GM18519 (cell line): Measurements from ENCODE around the gene TLCD3B.
"Not testable (repeated sequence)": the region's sequence is repeated elsewhere in the genome, so short reads cannot be mapped to it uniquely, and the experiment has no call there.

ENCODE experiments used
- ATAC-seq: cut with Tn5 transposase; IDR thresholded peaks from one replicate; pipeline ENCODE4 v1.9.1; 2021; ENCODE audit warnings: mild to moderate bottlenecking, moderate library complexity; ENCODE audit not compliant: unreplicated experiment, low FRiP score

Gene TLCD3B

DNA sequence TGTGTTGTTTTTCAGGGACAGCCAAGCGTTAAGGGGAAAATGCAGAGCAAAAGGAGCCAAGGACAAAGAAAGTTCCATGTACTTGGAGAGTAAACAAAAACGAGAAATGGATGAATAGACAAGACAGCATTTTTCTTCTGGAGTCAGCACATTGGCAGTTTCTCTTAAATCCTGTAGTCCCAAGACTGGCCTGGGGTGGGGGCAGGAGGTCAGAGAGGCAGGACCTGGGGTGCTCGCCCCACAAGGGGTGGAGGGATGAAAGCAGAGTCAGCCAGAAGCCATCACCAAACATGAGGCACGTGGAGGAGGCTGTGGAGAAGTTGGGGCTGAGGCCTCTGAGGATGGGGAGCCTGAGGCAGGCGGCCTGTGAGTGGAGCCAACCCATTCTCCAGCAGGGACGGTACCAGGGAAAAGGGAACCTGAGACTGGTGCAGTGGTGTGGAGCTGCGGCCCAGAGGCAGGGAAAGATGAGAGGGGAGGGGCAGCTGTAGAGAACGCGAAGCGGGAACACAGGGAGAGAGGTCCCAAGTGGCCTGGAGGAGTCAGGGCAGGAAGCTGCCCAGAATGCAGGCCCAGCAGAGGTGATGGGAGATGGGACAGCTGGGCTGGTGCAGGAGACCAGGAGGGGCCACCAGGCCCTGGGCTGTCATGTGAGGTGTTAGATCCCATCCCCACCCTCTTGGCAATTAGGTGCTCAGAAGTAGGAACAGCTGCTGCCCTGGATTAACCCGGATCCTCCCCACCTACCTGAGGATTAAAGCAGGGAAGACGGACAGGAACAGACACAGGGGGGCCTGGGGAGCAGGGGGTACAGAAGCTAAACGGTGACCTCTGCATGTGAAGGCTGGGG is 3.3 kb downstream of the TLCD3B start:
- no peak for ATAC-seq

DNA sequence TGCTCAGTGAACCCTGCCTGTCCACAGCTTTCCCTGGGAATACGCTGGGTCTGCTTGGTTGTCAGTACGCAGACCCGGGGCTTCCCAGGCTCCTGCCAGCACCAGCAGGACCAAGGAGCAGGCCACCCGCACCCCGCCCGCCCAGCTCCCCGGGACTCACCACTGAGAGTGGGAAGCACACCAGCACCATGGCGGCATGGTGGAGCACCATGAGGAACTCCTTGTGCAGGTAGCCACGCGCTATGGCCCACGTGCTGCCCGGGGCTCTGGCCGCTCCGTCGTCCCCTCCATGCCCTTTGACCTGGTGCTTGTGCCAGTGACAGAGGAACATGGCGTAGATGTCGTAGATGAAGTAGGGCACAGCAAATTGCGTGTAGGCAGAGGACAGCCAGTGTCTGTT is 4.6 kb downstream of the TLCD3B start:
- ATAC-seq = no peak

DNA sequence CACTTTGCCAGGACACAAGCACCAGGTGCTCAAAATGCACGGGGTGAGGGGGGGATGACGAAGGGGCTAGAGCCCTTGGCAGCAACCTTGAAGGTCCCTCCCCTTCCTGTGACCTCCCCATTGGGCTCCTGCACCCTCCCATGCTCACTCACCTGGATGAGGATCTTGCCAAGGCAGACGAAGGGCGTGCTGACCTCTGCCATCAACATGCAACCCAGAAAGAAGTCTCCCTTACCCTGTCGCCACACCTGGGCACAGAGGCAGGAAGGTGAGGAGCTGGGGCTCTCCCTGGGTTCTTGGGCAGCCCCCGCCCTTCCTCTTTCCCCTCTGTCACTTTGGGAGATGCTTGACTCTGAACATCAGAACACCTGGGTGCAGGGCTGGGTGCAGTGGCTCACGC is 5.5 kb downstream of the TLCD3B start:
- no peak for ATAC-seq

DNA sequence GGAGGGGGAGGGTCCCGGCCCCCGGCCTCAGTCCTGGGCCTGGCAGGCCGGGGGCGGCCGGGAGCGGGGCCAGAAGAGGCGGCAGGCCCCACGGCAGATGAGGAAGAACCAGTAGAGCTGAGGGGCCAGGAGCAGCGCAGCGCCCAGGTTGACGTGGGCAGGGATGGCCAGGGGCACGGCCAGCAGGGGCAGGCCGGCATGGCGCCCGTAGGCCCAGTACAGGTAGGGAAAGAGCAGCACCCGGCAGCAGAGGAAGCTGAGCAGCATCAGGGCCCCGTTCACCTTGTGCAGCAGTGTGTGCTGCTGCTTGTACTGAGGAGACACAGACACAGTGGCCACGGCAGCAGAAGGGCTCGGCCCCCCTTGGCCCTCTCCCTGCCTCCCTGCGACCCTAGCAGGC is 5.9 kb downstream of the TLCD3B start:
- no peak for ATAC-seq

DNA sequence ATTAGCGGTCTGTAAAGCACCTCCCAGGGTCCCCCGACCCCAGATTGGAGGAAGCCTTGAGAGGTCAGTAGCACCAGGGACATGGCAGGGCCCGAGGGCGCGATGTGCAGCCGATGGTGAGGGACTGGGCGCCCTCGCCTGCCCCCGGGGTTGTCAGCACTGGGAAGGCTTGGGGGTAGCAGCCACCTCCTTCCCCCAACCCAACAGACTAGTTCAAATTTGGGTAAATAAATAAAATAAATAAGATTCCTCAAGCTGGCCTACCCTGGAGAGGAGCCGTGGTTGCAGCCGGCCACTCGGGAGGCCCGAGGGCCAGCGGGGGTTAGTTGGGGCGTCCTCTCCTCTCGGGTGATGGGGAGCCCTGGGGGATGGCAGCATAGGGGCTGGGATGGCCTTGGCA is 6.6 kb downstream of the TLCD3B start:
- no peak for ATAC-seq

DNA sequence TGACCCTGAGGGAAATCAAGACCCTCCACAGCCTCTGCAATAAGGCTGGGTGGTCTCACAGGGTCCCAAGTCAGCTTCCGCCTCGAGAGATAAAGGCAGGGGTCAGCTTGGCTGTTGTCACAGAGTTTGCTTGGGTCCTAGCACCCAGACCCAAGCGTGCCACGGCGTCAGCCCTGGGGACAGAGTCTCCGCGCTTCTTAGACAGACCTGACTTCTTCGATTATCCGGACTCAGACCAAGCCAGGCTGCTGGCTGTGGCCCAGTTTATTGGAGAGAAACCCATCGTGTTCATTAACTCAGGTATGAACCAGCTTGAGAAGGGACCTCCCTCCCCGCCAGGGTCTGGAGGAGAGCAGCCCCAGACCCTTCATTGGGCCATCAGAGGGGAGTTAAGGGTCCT is 7.5 kb downstream of the TLCD3B start:
- no peak for ATAC-seq

DNA sequence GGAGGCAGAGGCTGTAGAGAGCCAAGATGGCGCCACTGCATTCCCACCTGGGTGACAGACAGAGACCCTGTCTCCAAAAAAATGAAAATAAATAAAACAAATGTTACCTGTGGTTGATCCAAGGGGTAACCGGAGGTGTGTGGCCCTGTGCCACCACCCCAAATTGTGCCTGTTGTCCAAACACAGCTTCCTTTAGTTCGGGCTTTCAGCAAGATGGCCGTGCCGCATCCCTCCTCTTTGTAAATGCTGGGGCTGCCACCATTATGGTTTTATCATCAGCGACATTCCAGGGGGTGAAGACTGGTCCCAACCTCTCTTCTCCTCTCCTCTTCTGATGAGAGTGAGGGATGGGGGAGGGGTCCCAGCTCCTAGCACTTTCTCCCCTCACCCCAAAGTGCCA is 8.2 kb downstream of the TLCD3B start, which contains the start of gene C16orf92:
Gene C16orf92 (plus strand): TSS at position 312 of the 400 bp plus-strand sequence. CDS start 143 bp downstream, outside the sequence.
- ATAC-seq = no peak

DNA sequence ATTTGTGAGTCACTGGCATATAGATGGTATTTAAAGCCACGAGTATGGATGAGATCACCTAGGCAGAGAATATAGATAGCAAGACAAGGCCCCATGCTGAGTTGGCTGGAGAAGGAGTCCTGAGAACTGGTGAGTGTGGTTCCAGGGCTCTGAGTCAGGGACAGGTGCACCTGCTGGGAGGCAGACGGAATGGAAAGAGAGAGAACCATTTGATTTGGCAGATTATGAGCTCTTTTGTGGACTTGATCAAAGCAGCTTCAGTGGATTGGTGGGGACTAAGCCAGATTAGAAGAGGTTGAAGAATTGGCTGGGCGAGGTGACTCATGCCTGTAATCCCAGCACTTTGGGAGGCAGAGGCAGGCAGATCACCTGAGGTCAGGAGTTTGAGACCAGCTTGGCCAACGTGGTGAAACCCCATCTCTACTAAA is 12.3 kb downstream of the TLCD3B start:
- ATAC-seq = no peak

DNA sequence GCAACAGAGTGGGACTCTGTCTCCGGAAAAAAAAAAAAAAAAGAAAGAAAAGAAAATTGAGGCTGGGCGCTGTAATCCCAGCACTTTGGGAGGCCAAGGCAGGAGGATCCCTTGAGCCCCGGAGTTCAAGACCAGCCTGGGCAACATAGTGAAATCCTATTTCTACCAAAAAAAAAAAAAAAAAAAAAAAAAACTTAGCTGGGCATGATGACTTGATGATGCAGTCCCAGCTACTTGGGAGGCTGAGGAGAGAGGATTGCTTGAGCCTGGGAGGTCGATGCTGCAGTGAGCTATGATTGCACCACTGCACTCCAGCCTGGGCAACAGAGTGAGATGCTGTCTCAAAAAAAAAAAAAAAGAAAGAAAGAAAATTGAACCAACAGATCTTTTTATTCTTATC is 13.1 kb downstream of the TLCD3B start:
- not testable (repeated sequence) for ATAC-seq

DNA sequence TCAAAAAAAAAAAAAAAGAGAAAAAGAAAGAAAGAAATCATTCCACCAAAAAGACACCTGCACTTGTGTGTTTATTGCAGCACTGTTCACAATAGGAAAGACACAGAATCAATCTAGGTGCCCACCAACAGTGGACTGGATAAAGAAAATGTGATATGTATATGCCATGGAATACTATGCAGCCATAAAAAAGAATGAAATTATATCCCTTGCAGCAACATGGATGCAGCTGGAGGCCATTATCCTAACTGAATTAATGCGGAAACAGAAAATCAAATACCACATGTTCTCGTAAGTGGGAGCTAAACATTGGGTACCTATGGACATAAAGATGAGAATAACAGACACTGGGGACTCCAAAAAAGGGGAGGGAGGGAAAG is 13.8 kb downstream of the TLCD3B start:
- no peak for ATAC-seq

DNA sequence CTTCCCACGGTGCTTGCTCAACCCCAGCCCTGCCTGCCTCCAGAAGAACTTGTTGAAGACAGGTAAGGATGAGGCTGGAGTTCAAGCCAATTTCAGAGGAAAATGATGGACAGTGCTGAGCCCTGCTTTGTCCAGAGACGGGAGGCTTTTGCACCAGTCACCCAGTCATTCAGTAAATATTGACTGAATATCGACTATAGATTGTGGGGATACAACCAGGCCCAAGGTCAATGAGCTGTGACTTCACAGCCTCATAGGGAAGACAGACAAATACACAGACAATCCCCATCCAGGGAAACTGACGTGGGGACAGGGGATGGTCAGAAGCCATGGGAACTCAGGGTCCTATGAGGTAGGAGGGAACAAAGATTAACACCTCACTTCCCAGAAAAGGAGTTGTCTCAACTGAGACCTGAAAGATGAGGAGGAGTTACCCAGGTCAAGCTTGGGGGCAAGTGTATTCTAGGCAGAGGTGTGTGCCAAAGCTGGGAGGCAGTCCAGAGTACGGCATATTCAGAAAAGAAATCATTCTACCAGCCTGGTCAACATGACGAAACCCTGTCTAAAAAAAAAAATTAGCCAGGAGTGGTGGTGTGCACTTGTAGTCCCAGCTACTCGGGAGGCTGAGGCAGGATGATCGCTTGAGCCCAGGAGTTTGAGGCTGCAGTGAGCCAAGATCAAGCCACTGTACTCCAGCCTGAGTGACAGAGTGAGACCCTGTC is 14.4 kb downstream of the TLCD3B start:
- ATAC-seq = no peak

DNA sequence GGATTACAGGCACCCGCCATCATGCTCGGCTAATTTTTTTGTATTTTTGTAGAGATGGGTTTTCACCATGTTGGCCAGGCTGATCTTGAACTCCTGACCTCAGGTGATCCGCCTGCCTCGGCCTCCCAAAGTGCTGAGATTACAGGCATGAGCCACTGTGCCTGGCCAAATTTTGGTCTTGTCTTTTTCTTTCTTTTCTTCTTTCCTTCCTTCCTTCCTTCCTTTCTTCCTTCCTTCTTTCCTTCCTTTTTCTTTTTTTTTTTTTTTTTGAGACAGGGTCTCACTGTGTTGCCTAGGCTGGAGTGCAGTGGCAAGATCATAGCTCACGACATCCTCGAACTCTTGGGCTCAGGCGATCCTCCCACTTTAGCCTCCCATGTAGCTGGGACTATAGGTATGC is 15.6 kb downstream of the TLCD3B start:
- ATAC-seq = not testable (repeated sequence)

DNA sequence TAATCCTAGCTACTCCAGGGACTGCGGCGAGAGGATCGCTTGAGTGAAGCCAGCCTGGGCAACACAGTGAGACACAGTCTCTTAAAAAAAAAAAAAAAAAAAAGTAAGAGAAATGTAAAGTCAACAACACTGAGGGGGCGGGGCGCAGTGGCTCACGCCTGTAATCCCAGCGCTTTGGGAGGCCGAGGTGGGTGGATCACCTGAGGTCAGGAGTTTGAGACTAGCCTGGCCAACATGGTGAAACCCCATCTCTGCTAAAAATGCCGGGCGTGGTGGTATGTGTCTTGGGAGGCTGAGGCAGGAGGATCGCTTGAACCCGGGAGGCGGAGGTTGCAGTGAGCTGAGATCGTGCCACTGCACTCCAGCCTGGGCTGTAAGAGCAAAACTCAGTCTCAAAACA is 18.5 kb downstream of the TLCD3B start:
- not testable (repeated sequence) for ATAC-seq

DNA sequence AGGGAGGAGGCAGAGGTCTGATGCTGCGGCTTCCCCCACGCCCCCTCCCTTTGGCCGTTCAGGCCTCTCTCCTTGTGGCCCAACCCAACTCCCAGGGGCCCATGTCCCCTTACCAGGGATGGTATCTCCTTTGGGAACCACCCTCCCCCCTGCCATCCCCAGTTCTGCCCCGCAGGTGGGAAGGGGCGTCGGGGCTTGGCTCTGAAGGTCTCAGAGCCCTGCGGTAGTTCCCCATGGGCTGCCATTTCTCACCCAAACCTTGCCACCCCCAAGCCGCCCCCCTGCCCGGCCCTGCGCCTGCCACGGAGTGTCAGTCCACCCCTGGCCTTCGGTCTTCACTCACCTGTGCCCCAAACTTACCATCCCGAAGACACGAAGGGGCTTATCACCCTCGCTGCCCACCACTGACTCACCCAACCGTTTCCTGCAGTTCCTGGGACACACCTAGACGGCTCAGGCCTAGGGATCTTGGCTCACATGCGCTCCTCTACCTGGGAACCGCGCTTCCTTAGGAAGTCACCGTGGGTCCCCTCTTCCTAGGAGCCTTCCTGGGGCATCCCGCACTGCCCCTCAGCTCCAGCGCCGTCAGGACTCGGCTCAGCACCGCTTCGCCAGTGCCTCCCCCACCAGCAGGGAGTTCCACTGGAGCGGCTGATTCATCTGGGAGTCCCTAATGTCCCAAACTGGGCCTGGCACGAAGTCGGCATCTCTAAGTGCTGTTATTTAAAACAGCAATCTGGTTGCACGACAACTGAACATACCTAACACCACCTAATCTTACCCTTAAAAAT is 19.2 kb downstream of the TLCD3B start:
- ATAC-seq = no peak

DNA sequence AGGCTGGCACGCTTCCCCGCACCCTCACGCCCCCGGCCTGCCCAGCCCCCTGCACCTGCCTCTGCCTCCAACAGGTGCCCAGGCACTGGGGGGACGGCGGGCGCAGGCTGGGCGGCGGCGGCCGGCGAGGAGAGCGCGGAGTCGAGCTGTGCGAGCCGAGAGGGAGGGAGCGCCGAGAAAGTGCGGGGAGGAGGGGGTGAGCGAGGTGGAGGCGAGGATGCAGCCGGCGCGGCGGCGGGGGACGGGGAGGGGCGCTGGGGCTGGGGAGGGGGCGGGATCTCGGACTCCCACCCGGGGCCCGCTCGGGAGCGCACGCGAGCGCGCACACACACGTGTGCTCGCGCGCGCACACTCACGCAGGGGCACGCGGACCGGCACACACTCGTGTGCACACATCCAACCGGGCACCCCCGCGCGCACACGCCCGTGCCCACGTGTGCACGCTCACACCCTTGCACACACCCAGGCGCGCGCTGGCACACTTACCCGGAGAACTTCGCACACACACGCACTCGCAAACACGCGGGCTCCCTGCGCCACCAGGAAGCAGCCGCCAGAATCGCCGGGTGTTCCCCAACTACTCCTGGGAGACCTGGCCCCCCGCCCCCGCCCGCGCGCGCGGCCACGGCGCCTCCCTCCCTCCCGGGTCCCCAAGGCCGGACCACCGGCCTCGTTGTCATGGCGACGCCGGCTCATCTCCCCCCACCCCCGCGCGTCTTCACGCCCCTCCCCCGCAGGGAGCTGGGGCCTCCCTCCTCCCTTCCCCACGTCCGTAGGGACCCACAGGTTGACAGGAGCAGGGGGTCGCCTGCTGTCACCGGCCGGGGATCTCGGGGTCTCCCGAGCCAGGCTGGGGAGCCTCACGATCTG is 20.0 kb downstream of the TLCD3B start, which contains the start of gene DOC2A:
Gene DOC2A (minus strand): TSS at position 184 of the 870 bp plus-strand sequence. CDS start 805 bp downstream, outside the sequence.
- no peak for ATAC-seq

DNA sequence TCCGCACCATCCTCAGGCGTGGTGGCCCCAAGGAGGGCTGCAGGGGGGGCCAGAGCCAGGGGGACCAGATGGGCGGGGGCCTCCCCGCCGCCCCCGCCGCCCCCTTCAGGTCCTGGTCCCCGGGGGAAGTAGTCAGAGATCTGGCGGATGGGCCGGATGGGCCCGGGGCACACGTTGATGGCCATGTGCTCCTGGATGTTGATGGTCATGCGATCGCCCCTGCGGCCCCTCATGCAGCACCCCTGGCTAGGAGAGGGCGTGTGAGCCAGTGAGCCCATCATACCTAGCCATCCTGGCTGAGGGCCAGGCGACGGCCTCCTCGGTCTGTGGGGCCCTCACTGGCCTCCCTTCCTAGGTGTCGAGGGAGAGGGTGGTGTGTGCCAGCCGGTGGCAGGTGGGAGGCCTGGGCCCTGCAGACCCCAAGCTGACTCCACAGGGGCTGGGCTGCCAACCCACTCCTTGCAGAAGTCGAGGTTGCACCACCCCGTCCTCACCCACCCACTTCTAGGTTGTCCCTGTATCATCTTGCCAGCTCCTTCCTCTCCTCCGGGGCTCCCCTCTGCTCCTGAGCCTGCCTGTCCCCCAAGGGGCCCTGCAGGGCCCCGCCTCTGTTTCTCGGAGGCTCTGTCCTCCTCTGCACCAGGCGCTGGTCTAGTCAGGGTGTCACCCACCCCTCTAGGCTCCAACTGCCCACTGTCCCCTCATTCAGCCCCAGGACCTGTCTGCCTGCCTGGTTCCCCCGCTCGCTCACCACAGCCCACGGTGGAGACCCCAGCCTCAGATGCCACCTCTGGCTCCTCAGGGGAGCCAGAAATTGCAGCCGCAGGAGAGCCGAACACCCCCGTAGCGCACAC is 20.9 kb downstream of the TLCD3B start:
- no peak for ATAC-seq

DNA sequence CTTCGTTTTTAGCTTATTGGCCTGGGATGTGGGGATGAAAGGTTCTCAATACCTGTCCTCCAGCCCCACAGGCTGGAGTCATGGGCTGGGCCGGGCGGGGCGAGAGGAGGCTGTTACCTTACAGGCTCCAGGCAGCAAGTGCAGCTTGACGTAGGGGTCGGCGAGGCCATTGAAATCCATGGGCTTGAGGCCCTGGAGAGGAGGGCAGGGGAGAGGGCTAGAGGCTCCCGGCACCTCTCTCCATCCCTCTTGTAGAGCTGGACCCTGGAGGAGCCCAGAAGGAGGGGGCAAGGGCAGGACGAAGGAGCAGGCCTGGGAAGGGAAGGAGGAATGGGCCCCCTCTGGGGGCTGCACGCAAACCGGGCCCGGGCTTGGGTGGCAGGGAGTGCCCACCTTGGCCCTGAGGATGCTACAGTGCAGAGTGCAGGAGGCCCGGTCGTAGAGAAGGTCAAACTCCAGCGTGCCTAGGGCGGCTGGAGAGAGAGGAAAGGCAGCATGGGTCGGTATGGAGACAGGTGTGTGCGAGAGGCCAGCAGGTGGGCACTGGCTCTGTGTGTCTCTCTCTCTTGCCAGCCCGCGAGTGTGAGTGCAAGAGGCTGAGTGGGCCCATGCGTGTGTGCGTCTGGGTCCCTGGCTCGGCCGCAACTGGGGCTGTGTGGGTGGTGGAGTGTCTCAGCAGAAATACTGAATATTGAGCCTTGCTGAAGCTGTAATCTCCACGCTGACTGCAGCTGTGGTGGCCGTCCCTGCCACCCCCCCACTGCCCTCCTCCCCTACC is 21.8 kb downstream of the TLCD3B start:
- ATAC-seq = no peak

DNA sequence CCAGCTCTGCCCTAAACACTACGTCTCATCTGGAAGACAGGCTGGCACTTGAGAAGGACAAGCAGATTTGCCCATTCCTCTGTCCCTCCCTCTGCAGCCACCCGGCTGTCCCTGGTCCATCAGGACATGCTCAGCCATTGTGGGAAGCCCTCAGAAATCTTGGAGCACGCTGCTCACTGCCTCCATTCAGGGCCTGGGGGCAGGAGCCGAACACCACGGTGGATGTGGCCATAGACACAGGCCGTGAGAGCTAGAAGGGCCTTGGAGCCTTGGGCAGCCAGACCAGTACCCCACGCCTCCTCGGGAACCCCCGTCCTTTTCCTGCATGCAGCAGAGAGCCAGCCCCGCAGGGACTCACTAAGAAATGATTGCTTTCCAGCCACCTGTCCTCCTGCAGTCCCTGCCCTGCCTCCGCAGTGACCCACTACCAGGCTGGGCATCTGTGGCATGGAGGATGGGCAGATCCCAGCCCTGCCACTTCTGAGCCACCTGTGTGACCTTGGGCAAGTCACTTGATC is 23.6 kb downstream of the TLCD3B start:
- no peak for ATAC-seq
